Measurements from ENCODE around the gene ENTR1.

ENTR1 gene, protein sequence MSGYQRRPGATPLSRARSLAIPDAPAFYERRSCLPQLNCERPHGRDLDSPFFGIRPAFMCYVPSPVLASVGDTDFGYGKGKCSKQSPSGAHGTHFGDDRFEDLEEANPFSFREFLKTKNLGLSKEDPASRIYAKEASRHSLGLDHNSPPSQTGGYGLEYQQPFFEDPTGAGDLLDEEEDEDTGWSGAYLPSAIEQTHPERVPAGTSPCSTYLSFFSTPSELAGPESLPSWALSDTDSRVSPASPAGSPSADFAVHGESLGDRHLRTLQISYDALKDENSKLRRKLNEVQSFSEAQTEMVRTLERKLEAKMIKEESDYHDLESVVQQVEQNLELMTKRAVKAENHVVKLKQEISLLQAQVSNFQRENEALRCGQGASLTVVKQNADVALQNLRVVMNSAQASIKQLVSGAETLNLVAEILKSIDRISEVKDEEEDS

DNA sequence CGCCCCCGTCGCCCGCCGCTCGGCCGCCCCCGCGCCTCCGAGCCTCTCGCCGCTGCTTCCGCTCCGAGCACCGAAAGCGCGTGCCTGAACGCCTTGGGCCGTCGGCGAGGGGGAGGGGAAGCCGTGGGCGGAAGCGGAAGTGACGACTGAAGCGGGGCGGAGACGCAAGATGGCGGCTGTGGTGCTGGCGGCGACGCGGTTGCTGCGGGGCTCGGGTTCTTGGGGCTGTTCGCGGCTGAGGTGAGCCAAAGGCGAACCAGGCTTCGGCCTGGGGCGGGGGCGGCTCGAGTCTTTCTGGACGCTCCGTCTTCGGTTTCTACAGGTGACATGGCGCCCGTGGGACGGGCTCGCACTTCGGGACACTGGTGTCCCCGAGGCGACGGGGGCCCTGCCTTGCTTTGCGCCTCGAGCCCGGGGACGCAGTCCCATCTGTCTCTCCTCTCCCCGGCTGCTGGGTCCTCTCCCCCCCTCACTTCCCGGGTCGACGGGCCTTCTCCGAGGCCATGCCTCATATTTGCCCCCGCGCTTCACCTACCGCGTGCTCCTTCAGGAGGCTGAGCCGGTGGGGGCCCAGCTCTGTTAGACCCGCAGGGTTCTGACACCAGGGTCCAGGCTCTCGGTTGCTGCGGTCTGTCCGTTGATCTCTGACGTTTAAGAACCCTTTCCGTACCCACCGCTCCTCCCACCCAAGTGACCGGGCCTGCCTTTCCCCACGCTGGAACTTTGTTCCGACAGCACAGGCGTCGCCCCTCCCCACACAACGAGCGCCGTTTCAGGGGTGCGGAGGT, at the start of gene ENTR1, which contains the start of gene PMPCA:
TSS of gene ENTR1 (minus strand) at position 115 of the 788 bp plus-strand sequence. CDS start 217 bp downstream, outside the sequence.
TSS of gene PMPCA (plus strand) at position 159 of the 788 bp plus-strand sequence. CDS start at position 170, 11 bp downstream.
- H3K27ac ChIP-seq = peak within 1 kb of the TSS; percentile 80 to 90
- peak; percentile 92 for DNase-seq (ENCODE audit: low spot score)
- peak within 1 kb of the TSS; percentile 97 for H3K4me3 ChIP-seq
- TF ChIP-seq, protein P1, sequence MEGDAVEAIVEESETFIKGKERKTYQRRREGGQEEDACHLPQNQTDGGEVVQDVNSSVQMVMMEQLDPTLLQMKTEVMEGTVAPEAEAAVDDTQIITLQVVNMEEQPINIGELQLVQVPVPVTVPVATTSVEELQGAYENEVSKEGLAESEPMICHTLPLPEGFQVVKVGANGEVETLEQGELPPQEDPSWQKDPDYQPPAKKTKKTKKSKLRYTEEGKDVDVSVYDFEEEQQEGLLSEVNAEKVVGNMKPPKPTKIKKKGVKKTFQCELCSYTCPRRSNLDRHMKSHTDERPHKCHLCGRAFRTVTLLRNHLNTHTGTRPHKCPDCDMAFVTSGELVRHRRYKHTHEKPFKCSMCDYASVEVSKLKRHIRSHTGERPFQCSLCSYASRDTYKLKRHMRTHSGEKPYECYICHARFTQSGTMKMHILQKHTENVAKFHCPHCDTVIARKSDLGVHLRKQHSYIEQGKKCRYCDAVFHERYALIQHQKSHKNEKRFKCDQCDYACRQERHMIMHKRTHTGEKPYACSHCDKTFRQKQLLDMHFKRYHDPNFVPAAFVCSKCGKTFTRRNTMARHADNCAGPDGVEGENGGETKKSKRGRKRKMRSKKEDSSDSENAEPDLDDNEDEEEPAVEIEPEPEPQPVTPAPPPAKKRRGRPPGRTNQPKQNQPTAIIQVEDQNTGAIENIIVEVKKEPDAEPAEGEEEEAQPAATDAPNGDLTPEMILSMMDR (IDR thresholded peaks at IDR 0.05) = no peak

DNA sequence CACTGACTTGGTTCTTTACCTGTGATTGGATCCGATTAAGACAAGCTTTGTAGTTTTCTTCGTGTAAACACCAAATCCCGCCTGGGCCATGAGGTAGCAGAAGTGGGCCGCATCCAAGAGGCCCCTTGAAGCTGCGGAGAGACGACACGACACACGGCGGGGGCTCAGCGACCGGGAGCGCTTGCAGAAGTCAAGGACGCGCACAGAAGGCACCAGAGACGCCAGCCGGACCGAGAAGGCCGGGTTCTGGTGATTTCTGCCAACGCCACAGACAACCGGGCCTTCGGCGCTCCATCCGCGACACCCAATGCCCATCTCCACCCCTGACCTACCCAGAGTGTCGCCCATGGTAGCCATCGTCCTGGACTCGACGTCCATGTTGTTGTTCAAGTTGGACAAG, 49.0 kb upstream of the ENTR1 start:
- DNase-seq (ENCODE audit: low spot score) = no peak
- no peak overlapping the region for H3K27ac ChIP-seq
- TF ChIP-seq, protein P1 (IDR thresholded peaks at IDR 0.05) = no peak
- no peak overlapping the region for H3K4me3 ChIP-seq

GRCh38 chr9:136457326-136457725, 46.9 kb upstream of the ENTR1 start:
- H3K27ac ChIP-seq = no peak overlapping the region
- no peak overlapping the region for H3K4me3 ChIP-seq
- TF ChIP-seq, protein P1 (IDR thresholded peaks at IDR 0.05) = no peak
- no peak for DNase-seq (ENCODE audit: low spot score)

- Histone ChIP-seq H3K4me3 (no peak overlapping the region), H3K27ac (no peak overlapping the region)
- TF ChIP-seq, protein P1 (IDR thresholded peaks at IDR 0.05) = no peak
- DNase-seq (ENCODE audit: low spot score) = no peak
Observed at GRCh38 chr9:136456258-136456657, 45.8 kb upstream of the ENTR1 start.

GRCh38 chr9:136455043-136456002, 44.9 kb upstream of the ENTR1 start:
- no peak for DNase-seq (ENCODE audit: low spot score)
- H3K4me3 ChIP-seq = no peak overlapping the region
- TF ChIP-seq, protein P1 (IDR thresholded peaks at IDR 0.05) = no peak
- H3K27ac ChIP-seq = no peak overlapping the region

GRCh38 chr9:136454026-136454796, 43.8 kb upstream of the ENTR1 start:
- TF ChIP-seq, protein P1 (IDR thresholded peaks at IDR 0.05) = no peak
- DNase-seq (ENCODE audit: low spot score) = no peak
- Histone ChIP-seq H3K4me3 (no peak overlapping the region), H3K27ac (no peak overlapping the region)
